ENCODE results near the gene AMMECR1. TPM values are rescaled to one million over a fixed set of nuclear protein-coding genes. Genes with fewer than 3 reads are reported as not detected.
A peak's percentile ranks its signal among the peaks of the same experiment; 100 is the strongest.

AMMECR1 gene
- total RNA-seq, 1 donor from 2014 or later, result 17.8 TPM

DNA sequence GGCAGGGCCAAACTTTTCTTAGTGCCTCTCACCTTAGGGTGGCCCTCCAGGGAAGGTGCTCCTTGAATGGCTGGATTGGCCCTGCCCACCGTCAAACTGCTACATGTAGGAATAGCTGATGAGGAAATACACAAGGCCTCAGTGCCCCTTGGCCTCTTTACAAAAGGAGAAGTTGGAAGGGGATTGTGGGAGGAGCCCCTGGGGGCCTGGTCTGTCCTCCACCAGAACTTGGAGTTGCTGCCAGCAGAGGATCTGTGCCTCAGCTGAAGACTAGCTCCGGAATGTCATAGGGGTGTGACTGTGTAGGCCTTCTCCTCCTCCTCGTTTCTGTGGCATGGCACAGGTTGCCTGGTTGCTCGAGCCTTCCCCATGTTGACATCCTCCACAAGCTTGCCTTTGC is 142.7 kb downstream of the AMMECR1 start:
- H3K36me3 Mint-ChIP-seq (ENCODE audit: low read depth), result peaks cover 3% of the 10 kb centered on the region
- H3K4me1 Mint-ChIP-seq (ENCODE audit: low read depth), result peaks cover 21% of the 10 kb centered on the region
- no peaks in the 10 kb centered on the region for H3K9me3 Mint-ChIP-seq (ENCODE audit: low read depth)
- H3K4me3 Mint-ChIP-seq (ENCODE audit: unreplicated experiment), result no peak overlapping the region
- no peak for DNase-seq (ENCODE audit: low spot score)
- no peaks in the 10 kb centered on the region for H3K27me3 Mint-ChIP-seq (ENCODE audit: low read depth)
- TF ChIP-seq, protein P1, sequence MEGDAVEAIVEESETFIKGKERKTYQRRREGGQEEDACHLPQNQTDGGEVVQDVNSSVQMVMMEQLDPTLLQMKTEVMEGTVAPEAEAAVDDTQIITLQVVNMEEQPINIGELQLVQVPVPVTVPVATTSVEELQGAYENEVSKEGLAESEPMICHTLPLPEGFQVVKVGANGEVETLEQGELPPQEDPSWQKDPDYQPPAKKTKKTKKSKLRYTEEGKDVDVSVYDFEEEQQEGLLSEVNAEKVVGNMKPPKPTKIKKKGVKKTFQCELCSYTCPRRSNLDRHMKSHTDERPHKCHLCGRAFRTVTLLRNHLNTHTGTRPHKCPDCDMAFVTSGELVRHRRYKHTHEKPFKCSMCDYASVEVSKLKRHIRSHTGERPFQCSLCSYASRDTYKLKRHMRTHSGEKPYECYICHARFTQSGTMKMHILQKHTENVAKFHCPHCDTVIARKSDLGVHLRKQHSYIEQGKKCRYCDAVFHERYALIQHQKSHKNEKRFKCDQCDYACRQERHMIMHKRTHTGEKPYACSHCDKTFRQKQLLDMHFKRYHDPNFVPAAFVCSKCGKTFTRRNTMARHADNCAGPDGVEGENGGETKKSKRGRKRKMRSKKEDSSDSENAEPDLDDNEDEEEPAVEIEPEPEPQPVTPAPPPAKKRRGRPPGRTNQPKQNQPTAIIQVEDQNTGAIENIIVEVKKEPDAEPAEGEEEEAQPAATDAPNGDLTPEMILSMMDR (IDR thresholded peaks at IDR 0.05), result no peak
- no peak overlapping the region for H3K27ac Mint-ChIP-seq (ENCODE audit: unreplicated experiment)

DNA sequence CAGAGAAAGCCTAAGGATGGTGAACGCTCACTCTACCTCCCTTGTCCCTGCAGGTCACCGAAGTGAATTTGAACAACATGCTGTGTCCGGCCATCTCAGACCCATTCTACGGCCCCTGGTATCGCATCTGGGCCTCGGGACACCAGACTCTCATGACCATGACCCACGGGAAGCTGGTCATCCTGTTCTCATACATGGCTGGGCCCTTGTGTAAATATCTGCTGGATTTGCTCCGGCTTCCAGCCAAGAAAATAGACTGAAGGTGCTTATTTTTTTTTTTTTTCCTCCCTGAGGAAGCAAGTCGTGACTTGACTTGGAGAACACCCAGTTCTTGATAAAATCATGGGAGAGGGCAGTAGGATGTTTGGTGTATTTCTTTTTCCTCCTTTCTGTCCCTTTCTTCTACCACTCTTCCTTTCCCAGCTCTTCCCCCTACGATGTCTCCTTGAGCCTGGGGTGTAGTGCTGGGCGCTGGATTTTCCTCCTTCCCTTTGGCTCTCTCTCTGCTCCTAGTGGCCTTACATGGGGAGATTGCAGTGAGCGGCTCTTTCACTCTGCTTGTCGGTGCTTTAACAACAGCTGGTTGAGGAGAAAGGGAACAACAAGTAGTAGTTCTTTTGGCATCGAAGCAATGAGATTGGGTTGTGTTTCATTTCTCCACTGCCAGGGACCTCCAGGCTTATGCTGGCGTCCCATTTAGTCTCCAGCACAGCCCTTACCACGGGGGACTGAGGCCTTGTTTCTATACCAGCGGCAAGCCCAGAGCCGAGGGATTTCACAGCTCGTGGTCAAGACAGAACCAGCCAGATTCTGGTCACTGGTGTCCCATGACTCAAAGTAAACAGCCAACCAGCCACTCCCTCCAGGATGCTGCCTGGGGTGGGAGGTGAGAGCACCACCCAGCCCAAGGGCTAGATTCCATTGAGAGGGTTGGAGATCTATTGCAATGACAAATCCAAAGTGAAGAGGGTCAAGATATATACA is 144.4 kb downstream of the AMMECR1 start:
- Mint-ChIP-seq H3K4me3 (ENCODE audit: unreplicated experiment) (no peak overlapping the region), H3K36me3 (ENCODE audit: low read depth) (peaks cover 3% of the 10 kb centered on the region), H3K9me3 (ENCODE audit: low read depth) (no peaks in the 10 kb centered on the region), H3K4me1 (ENCODE audit: low read depth) (peaks cover 28% of the 10 kb centered on the region), H3K27me3 (ENCODE audit: low read depth) (no peaks in the 10 kb centered on the region), H3K27ac (ENCODE audit: unreplicated experiment) (peak overlapping the region; percentile 86)
- TF ChIP-seq, protein P1 (IDR thresholded peaks at IDR 0.05), result no peak
- DNase-seq (ENCODE audit: low spot score), result no peak

DNA sequence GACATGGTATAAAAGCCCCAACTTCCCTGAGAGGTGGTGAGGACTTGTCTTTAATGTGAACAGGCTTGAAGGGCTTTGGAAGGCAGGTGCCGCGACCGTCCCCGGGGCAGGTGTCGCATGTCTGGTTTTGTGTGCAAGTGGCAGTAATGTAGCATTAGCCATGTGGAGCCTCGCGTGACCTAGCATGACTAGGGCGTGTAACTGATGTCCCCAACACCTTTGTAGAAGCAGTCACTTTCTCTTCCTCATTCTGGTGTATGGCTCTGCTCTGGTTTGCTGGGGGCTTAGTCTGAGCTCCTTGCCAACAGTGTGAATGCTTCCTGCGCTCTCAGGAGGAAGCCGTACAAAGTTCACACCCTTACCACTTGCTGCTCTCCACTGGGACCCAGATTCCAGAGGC is 145.7 kb downstream of the AMMECR1 start:
- Mint-ChIP-seq H3K27ac (ENCODE audit: unreplicated experiment) (no peak overlapping the region), H3K4me1 (ENCODE audit: low read depth) (peaks cover 33% of the 10 kb centered on the region), H3K27me3 (ENCODE audit: low read depth) (no peaks in the 10 kb centered on the region), H3K36me3 (ENCODE audit: low read depth) (peaks cover 3% of the 10 kb centered on the region), H3K9me3 (ENCODE audit: low read depth) (no peaks in the 10 kb centered on the region), H3K4me3 (ENCODE audit: unreplicated experiment) (no peak overlapping the region)
- DNase-seq (ENCODE audit: low spot score), result no peak
- TF ChIP-seq, protein P1 (IDR thresholded peaks at IDR 0.05), result no peak

DNA sequence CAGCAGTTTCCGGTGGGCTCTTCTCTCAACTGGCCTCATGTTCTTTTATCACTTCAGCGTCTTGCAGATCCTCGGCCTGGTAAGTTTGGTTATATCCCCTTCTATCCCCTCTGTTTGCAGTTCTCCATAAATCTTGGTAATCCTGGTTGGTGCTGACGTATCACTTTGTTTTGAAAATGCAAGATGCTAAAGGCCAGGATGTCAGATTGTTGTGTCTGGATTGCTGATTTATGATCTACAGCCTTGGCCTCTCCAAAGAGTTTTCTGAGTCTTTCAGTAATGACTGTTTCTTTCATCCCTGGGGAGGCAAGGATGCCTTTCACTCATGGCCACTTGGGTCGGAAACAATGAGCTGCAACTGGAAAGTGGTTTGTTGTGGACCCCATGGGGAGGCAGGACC is 146.4 kb downstream of the AMMECR1 start:
- Mint-ChIP-seq H3K9me3 (ENCODE audit: low read depth) (no peaks in the 10 kb centered on the region), H3K4me3 (ENCODE audit: unreplicated experiment) (no peak overlapping the region), H3K27me3 (ENCODE audit: low read depth) (no peaks in the 10 kb centered on the region), H3K27ac (ENCODE audit: unreplicated experiment) (no peak overlapping the region), H3K4me1 (ENCODE audit: low read depth) (peaks cover 33% of the 10 kb centered on the region), H3K36me3 (ENCODE audit: low read depth) (peaks cover 3% of the 10 kb centered on the region)
- TF ChIP-seq, protein P1 (IDR thresholded peaks at IDR 0.05), result no peak
- no peak for DNase-seq (ENCODE audit: low spot score)

DNA sequence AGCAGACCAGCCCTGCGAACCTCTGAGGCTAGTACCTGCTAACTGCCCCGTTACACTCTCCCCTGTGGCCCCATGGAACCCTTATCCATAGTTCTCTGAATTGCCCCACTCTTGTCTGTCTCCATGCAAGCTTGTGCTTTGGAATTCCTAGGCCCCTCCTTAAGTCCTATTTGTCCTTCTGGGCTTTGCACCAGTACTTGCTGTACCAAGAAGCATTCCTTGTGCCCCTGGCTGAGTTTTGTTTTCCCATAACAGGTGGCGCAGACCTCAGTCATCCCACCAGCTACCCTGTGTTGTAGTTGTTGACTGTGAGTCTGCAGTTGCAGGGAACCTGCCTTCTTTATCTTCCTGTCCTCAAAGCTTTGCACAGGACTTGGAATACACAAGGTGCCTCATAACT is 147.9 kb downstream of the AMMECR1 start:
- H3K36me3 Mint-ChIP-seq (ENCODE audit: low read depth), result peaks cover 3% of the 10 kb centered on the region
- H3K27me3 Mint-ChIP-seq (ENCODE audit: low read depth), result no peaks in the 10 kb centered on the region
- H3K4me3 Mint-ChIP-seq (ENCODE audit: unreplicated experiment), result no peak overlapping the region
- H3K4me1 Mint-ChIP-seq (ENCODE audit: low read depth), result peaks cover 33% of the 10 kb centered on the region
- H3K9me3 Mint-ChIP-seq (ENCODE audit: low read depth), result no peaks in the 10 kb centered on the region
- TF ChIP-seq, protein P1 (IDR thresholded peaks at IDR 0.05), result no peak
- DNase-seq (ENCODE audit: low spot score), result no peak
- peak overlapping the region; percentile 34 for H3K27ac Mint-ChIP-seq (ENCODE audit: unreplicated experiment)
